ENCODE data around the gene IL2RA.
A peak's percentile ranks its signal among the peaks of the same experiment; 100 is the strongest.
"Not testable (repeated sequence)": the region's sequence is repeated elsewhere in the genome, so short reads cannot be mapped to it uniquely, and the experiment has no call there.

The IL2RA gene

GRCh38 chr10:6045878-6046772 is 16.0 kb downstream of the IL2RA start:
- peak in 1 of 2 donors; percentile 7 for DNase-seq (ENCODE audit: low spot score in 2 of 2)
- Mint-ChIP-seq H3K9me3 (no peaks in the 10 kb centered on the region), H3K27me3 (no peaks in the 10 kb centered on the region), H3K4me3 (peak overlapping the region; percentile 42), H3K36me3 (no peaks in the 10 kb centered on the region), H3K27ac (peak overlapping the region; percentile 71), H3K4me1 (peaks cover 59% of the 10 kb centered on the region)
- ATAC-seq (ENCODE audit: low read depth) = no peak

- H3K4me3 Mint-ChIP-seq = peak overlapping the region; percentile 66
- ATAC-seq (ENCODE audit: low read depth) (peak; percentile 61), DNase-seq (ENCODE audit: low spot score in 2 of 2) (no peak)
- H3K36me3 Mint-ChIP-seq = no peaks in the 10 kb centered on the region
- H3K4me1 Mint-ChIP-seq = peaks cover 54% of the 10 kb centered on the region
- H3K27me3 Mint-ChIP-seq = no peaks in the 10 kb centered on the region
- H3K27ac Mint-ChIP-seq = peak overlapping the region; percentile 71
- no peaks in the 10 kb centered on the region for H3K9me3 Mint-ChIP-seq
Measured at GRCh38 chr10:6045314-6045848, 16.8 kb downstream of the IL2RA start.

- DNase-seq (ENCODE audit: low spot score in 2 of 2) (no peak), ATAC-seq (ENCODE audit: low read depth) (no peak)
- H3K4me3 Mint-ChIP-seq = peak overlapping the region; percentile 66
- H3K9me3 Mint-ChIP-seq = no peaks in the 10 kb centered on the region
- peaks cover 50% of the 10 kb centered on the region for H3K4me1 Mint-ChIP-seq
- H3K36me3 Mint-ChIP-seq = peaks cover under 1% of the 10 kb centered on the region
- H3K27ac Mint-ChIP-seq = peak overlapping the region; percentile 71
- no peaks in the 10 kb centered on the region for H3K27me3 Mint-ChIP-seq
Measured at GRCh38 chr10:6044751-6045313, 17.3 kb downstream of the IL2RA start.

GRCh38 chr10:6044060-6044459 is 18.1 kb downstream of the IL2RA start:
- ATAC-seq (ENCODE audit: low read depth) = peak; percentile 70
- Mint-ChIP-seq H3K27ac (peak overlapping the region; percentile 71), H3K27me3 (no peaks in the 10 kb centered on the region), H3K36me3 (peaks cover 8% of the 10 kb centered on the region), H3K4me1 (peaks cover 51% of the 10 kb centered on the region), H3K9me3 (no peaks in the 10 kb centered on the region), H3K4me3 (peak overlapping the region; percentile 66)
- no peak for DNase-seq (ENCODE audit: low spot score in 2 of 2)

GRCh38 chr10:6043377-6043776 is 18.8 kb downstream of the IL2RA start:
- Mint-ChIP-seq H3K36me3 (peaks cover 11% of the 10 kb centered on the region), H3K27ac (peak overlapping the region; percentile 24), H3K4me1 (peaks cover 50% of the 10 kb centered on the region)
- not testable (repeated sequence) for H3K27me3 Mint-ChIP-seq; H3K9me3 Mint-ChIP-seq; DNase-seq (ENCODE audit: low spot score in 2 of 2); ATAC-seq (ENCODE audit: low read depth); H3K4me3 Mint-ChIP-seq

GRCh38 chr10:6040205-6040604 is 22.0 kb downstream of the IL2RA start:
- DNase-seq (ENCODE audit: low spot score in 2 of 2) (no peak), ATAC-seq (ENCODE audit: low read depth) (no peak)
- Mint-ChIP-seq H3K4me3 (no peak overlapping the region), H3K4me1 (peaks cover 47% of the 10 kb centered on the region), H3K27ac (no peak overlapping the region), H3K9me3 (peaks cover 2% of the 10 kb centered on the region), H3K27me3 (no peaks in the 10 kb centered on the region), H3K36me3 (peaks cover 12% of the 10 kb centered on the region)

GRCh38 chr10:6039711-6040110 is 22.5 kb downstream of the IL2RA start:
- Mint-ChIP-seq H3K4me1 (peaks cover 44% of the 10 kb centered on the region), H3K9me3 (peaks cover 2% of the 10 kb centered on the region), H3K4me3 (peak overlapping the region; percentile 25), H3K27ac (no peak overlapping the region), H3K27me3 (no peaks in the 10 kb centered on the region), H3K36me3 (peaks cover 12% of the 10 kb centered on the region)
- ATAC-seq (ENCODE audit: low read depth) (no peak), DNase-seq (ENCODE audit: low spot score in 2 of 2) (no peak)

- no peak for ATAC-seq (ENCODE audit: low read depth)
- Mint-ChIP-seq H3K27me3 (no peaks in the 10 kb centered on the region), H3K4me3 (no peak overlapping the region), H3K4me1 (peaks cover 35% of the 10 kb centered on the region), H3K27ac (peak overlapping the region; percentile 73), H3K9me3 (peaks cover 2% of the 10 kb centered on the region), H3K36me3 (peaks cover 13% of the 10 kb centered on the region)
- DNase-seq (ENCODE audit: low spot score in 2 of 2) = no peak
Measured at GRCh38 chr10:6038071-6038631, 24.0 kb downstream of the IL2RA start.

GRCh38 chr10:6037422-6037821 is 24.7 kb downstream of the IL2RA start:
- Mint-ChIP-seq H3K36me3 (peaks cover 13% of the 10 kb centered on the region), H3K4me1 (peaks cover 37% of the 10 kb centered on the region), H3K27ac (peak overlapping the region; percentile 73), H3K9me3 (peaks cover 2% of the 10 kb centered on the region), H3K4me3 (no peak overlapping the region), H3K27me3 (no peaks in the 10 kb centered on the region)
- ATAC-seq (ENCODE audit: low read depth) (peak; percentile 25), DNase-seq (ENCODE audit: low spot score in 2 of 2) (no peak)

- Mint-ChIP-seq H3K4me1 (peaks cover 37% of the 10 kb centered on the region), H3K9me3 (peaks cover 2% of the 10 kb centered on the region), H3K36me3 (peaks cover 13% of the 10 kb centered on the region), H3K27ac (peak overlapping the region; percentile 73), H3K27me3 (no peaks in the 10 kb centered on the region), H3K4me3 (peak overlapping the region; percentile 24)
- DNase-seq (ENCODE audit: low spot score in 2 of 2) (peak in 1 of 2 donors; percentile 29), ATAC-seq (ENCODE audit: low read depth) (peak; percentile 96)
Measured at GRCh38 chr10:6036861-6037321, 25.3 kb downstream of the IL2RA start.

GRCh38 chr10:6035931-6036575 is 26.1 kb downstream of the IL2RA start:
- Mint-ChIP-seq H3K36me3 (peaks cover 13% of the 10 kb centered on the region), H3K9me3 (peaks cover 2% of the 10 kb centered on the region), H3K4me3 (no peak overlapping the region), H3K27ac (peak overlapping the region; percentile 73), H3K4me1 (peaks cover 37% of the 10 kb centered on the region), H3K27me3 (no peaks in the 10 kb centered on the region)
- DNase-seq (ENCODE audit: low spot score in 2 of 2) (no peak), ATAC-seq (ENCODE audit: low read depth) (no peak)

- no peaks in the 10 kb centered on the region for H3K27me3 Mint-ChIP-seq
- no peak for DNase-seq (ENCODE audit: low spot score in 2 of 2)
- ATAC-seq (ENCODE audit: low read depth) = no peak
- no peak overlapping the region for H3K4me3 Mint-ChIP-seq
- peaks cover 15% of the 10 kb centered on the region for H3K36me3 Mint-ChIP-seq
- H3K9me3 Mint-ChIP-seq = peaks cover 4% of the 10 kb centered on the region
- peaks cover 37% of the 10 kb centered on the region for H3K4me1 Mint-ChIP-seq
- H3K27ac Mint-ChIP-seq = peak overlapping the region; percentile 22
Measured at GRCh38 chr10:6035101-6035834, 26.9 kb downstream of the IL2RA start.

- H3K36me3 Mint-ChIP-seq = peaks cover 11% of the 10 kb centered on the region
- no peak overlapping the region for H3K4me3 Mint-ChIP-seq
- peak overlapping the region; percentile 22 for H3K27ac Mint-ChIP-seq
- ATAC-seq (ENCODE audit: low read depth) (no peak), DNase-seq (ENCODE audit: low spot score in 2 of 2) (no peak)
- peaks cover 4% of the 10 kb centered on the region for H3K9me3 Mint-ChIP-seq
- H3K4me1 Mint-ChIP-seq = peaks cover 31% of the 10 kb centered on the region
- H3K27me3 Mint-ChIP-seq = no peaks in the 10 kb centered on the region
Measured at GRCh38 chr10:6034371-6034770, 27.8 kb downstream of the IL2RA start.

Measured in memory B cell (primary cell).